GM12892 (cell line): ENCODE results near the gene TNFSF13.

ENCODE experiments used
- POLR2A ChIP-seq: IDR thresholded peaks from 2 replicates; pipeline ENCODE4 v1.6.1; 2011; ENCODE audit warnings: low read depth, low read length, control low read depth
- POLR2AphosphoS5 ChIP-seq: IDR thresholded peaks from 2 replicates; pipeline ENCODE4 v1.6.1; 2011; ENCODE audit warnings: low read depth, low read length, control low read depth

GRCh38 chr17:7592422-7593021 lies 34.0 kb downstream of the TNFSF13 start:
- TF ChIP-seq POLR2A, result no peak
- no peak for TF ChIP-seq POLR2AphosphoS5
